GM21737 (cell line): ENCODE data around the gene PTH1R.
"Not testable (repeated sequence)": the region's sequence is repeated elsewhere in the genome, so short reads cannot be mapped to it uniquely, and the experiment has no call there.

Experiments used
- ATAC-seq: cut with Tn5 transposase; IDR thresholded peaks from one replicate; pipeline ENCODE4 v1.9.1; 2021; ENCODE audit warnings: mild to moderate bottlenecking, moderate library complexity; ENCODE audit not compliant: unreplicated experiment

Gene PTH1R

GRCh38 chr3:46909535-46910161 is 32.1 kb downstream of the PTH1R start:
- ATAC-seq = no peak

GRCh38 chr3:46910166-46910760 is 32.7 kb downstream of the PTH1R start:
- no peak for ATAC-seq

- ATAC-seq = not testable (repeated sequence)
These were observed 33.4 kb downstream of the PTH1R start for GRCh38 chr3:46910914-46911313.

GRCh38 chr3:46912986-46913385 is 35.5 kb downstream of the PTH1R start:
- ATAC-seq = no peak

GRCh38 chr3:46913644-46914043 is 36.1 kb downstream of the PTH1R start:
- no peak for ATAC-seq

GRCh38 chr3:46914849-46915248 is 37.3 kb downstream of the PTH1R start:
- no peak for ATAC-seq

GRCh38 chr3:46915297-46915822 is 37.8 kb downstream of the PTH1R start:
- no peak for ATAC-seq

- ATAC-seq = no peak
These were observed 38.8 kb downstream of the PTH1R start for GRCh38 chr3:46916278-46916677.

GRCh38 chr3:46916799-46917198 is 39.3 kb downstream of the PTH1R start:
- no peak for ATAC-seq

GRCh38 chr3:46917257-46917656 is 39.7 kb downstream of the PTH1R start:
- no peak for ATAC-seq

GRCh38 chr3:46918202-46918601 is 40.7 kb downstream of the PTH1R start:
- ATAC-seq = no peak

- no peak for ATAC-seq
These were observed 41.1 kb downstream of the PTH1R start for GRCh38 chr3:46918634-46919033.

GRCh38 chr3:46921041-46921440 is 43.5 kb downstream of the PTH1R start:
- no peak for ATAC-seq

- no peak for ATAC-seq
These were observed 44.4 kb downstream of the PTH1R start for GRCh38 chr3:46921871-46922271.

GRCh38 chr3:46922426-46922825 is 44.9 kb downstream of the PTH1R start:
- no peak for ATAC-seq

- ATAC-seq = no peak
These were observed 45.5 kb downstream of the PTH1R start for GRCh38 chr3:46922871-46923558.

GRCh38 chr3:46923559-46924350 is 46.2 kb downstream of the PTH1R start:
- no peak for ATAC-seq

- no peak for ATAC-seq
These were observed 47.5 kb downstream of the PTH1R start for GRCh38 chr3:46924921-46925584.

GRCh38 chr3:46925585-46925934 is 48.0 kb downstream of the PTH1R start:
- no peak for ATAC-seq

GRCh38 chr3:46926039-46926438 is 48.5 kb downstream of the PTH1R start:
- no peak for ATAC-seq

- no peak for ATAC-seq
These were observed 48.9 kb downstream of the PTH1R start for GRCh38 chr3:46926447-46926846.
